HCT116 (cell line): ENCODE measurements around the gene SRGAP3. TPM values are rescaled to one million over a fixed set of nuclear protein-coding genes. Genes with fewer than 3 reads are reported as not detected.

Experiments
- ATAC-seq: fragments of 200-7000 bp; cut with Tn5 transposase; 2 replicates; pipeline ENCODE4 v1.9.1; 2020; ENCODE audit warnings: mild to moderate bottlenecking, moderate library complexity
- BruUV-seq: library from RNA; stranded (reverse); fragments of 400-500 nt; replicated peaks from 2 replicates; lab custom pipeline; 2021; lab: Mats Ljungman, UMichigan
- CTCF ChIA-PET: fragments of 300-600 bp; sonication (Branson Sonifier 250); formaldehyde crosslinking; loops from one replicate; lab custom pipeline; 2021; ENCODE audit warnings: antibody characterized with exemption; lab: Charles Lee
- POLR2A ChIA-PET: fragments of 300-600, 350-600 bp; sonication (Branson Sonifier 250); formaldehyde crosslinking; loops from one replicate; lab custom pipeline; 2021; ENCODE audit warnings: antibody characterized with exemption; lab: Charles Lee
- RAD21 ChIA-PET, 2 experiments: fragments of 300-600 bp; sonication (Branson Sonifier 250); formaldehyde crosslinking; loops; one replicate each; lab custom pipeline; 2023; ENCODE audit warnings: low total read pairs in 2 of 2; ENCODE audit not compliant: uncharacterized antibody in 2 of 2, unreplicated experiment in 2 of 2, low non-redundant PET in 1 of 2; lab: Charles Lee
- DNase-seq: peaks from one replicate; pipeline ENCODE4 v3.0.0-alpha.2; 2010; ENCODE audit warnings: low read depth, low spot score
- H2AFZ ChIP-seq: fragments of 200-600 bp; shearing (Covaris generic), sonication (generic); 2 replicates; pipeline ENCODE4 v1.6.1; 2017; ENCODE audit warnings: low read depth, mixed run types, mixed read lengths, antibody characterized with exemption, low read length; ENCODE audit not compliant: poor library complexity, severe bottlenecking
- H3K27ac ChIP-seq: 2 replicates; pipeline ENCODE4 v1.5.1; 2012; ENCODE audit warnings: low read depth, low read length
- H3K27me3 ChIP-seq: fragments of 200-600 bp; sonication (generic); 2 replicates; pipeline ENCODE4 v1.6.1; 2016; ENCODE audit warnings: mixed run types, low read length, mixed read lengths; ENCODE audit not compliant: insufficient read depth
- H3K36me3 ChIP-seq, 2 experiments: fragments of 200-500 bp in 1 of 2; fragments of 200-600 bp in 1 of 2; sonication (Bioruptor generic) in 1 of 2; sonication (generic) in 1 of 2; 2 replicates each; pipeline versions ENCODE4 v1.5.1 to v1.6.1; 2014 to 2016; ENCODE audit warnings: low read length in 2 of 2, inconsistent platforms in 1 of 2, mixed read lengths in 1 of 2, mixed run types in 1 of 2; ENCODE audit not compliant: insufficient read depth in 2 of 2, control insufficient read depth in 1 of 2
- H3K4me1 ChIP-seq, 2 experiments: fragments of 200-600 bp in 1 of 2; sonication (generic) in 1 of 2; 2 replicates each; pipeline versions ENCODE4 v1.5.1 to v1.6.1; 2012 to 2017; ENCODE audit warnings: low read length in 2 of 2, inconsistent platforms in 1 of 2, mild to moderate bottlenecking in 1 of 2, mixed read lengths in 1 of 2, mixed run types in 1 of 2, moderate library complexity in 1 of 2; ENCODE audit not compliant: insufficient read depth in 2 of 2, control insufficient read depth in 1 of 2
- H3K4me2 ChIP-seq: fragments of 200-600 bp; sonication (generic); 2 replicates; pipeline ENCODE4 v1.6.1; 2017; ENCODE audit warnings: mixed run types, low read length, mixed read lengths
- H3K4me3 ChIP-seq, 2 experiments: fragments of 200-600 bp in 1 of 2; sonication (generic) in 1 of 2; replicated peaks in 1 of 2; 2 replicates each; pipeline ENCODE4 v1.5.1; 2011 to 2016; ENCODE audit warnings: low read length in 2 of 2, control low read depth in 1 of 2, low read depth in 1 of 2, mild to moderate bottlenecking in 1 of 2, mixed read lengths in 1 of 2, mixed run types in 1 of 2
- H3K79me2 ChIP-seq: fragments of 200-600 bp; sonication (generic); 2 replicates; pipeline ENCODE4 v1.6.1; 2017; ENCODE audit warnings: mild to moderate bottlenecking, mixed run types, low read length, moderate library complexity, mixed read lengths; ENCODE audit not compliant: insufficient read depth
- H3K9ac ChIP-seq: fragments of 200-600 bp; sonication (generic); 2 replicates; pipeline ENCODE4 v1.6.1; 2016; ENCODE audit warnings: low read length, mixed read lengths
- H3K9me2 ChIP-seq: fragments of 200-600 bp; sonication (generic), shearing (Covaris generic); 2 replicates; pipeline ENCODE4 v1.6.1; 2017; ENCODE audit warnings: mixed run types, mild to moderate bottlenecking, moderate library complexity; ENCODE audit not compliant: insufficient read depth
- H3K9me3 ChIP-seq, 2 experiments: fragments of 200-500 bp in 1 of 2; fragments of 200-600 bp in 1 of 2; sonication (Bioruptor generic) in 1 of 2; sonication (generic) in 1 of 2; 2 replicates each; pipeline ENCODE4 v1.6.1; 2014 to 2017; ENCODE audit warnings: low read length in 2 of 2, mixed read lengths in 2 of 2, inconsistent platforms in 1 of 2, low read depth in 1 of 2, mild to moderate bottlenecking in 1 of 2, mixed run types in 1 of 2, moderate library complexity in 1 of 2; ENCODE audit not compliant: control insufficient read depth in 1 of 2, insufficient read depth in 1 of 2
- H4K20me1 ChIP-seq: fragments of 200-600 bp; sonication (generic), shearing (Covaris generic); 2 replicates; pipeline ENCODE4 v1.6.1; 2017; ENCODE audit warnings: mixed run types, mild to moderate bottlenecking, moderate library complexity; ENCODE audit not compliant: insufficient read depth
- ATF3 ChIP-seq: IDR thresholded peaks from 2 replicates; pipeline ENCODE4 v1.6.1; 2012
- CTCF ChIP-seq, 3 experiments: fragments of 200-600 bp in 1 of 3; sonication (generic) in 1 of 3; IDR thresholded peaks in 2 of 3; conservative IDR thresholded peaks in 1 of 3; 2 replicates each; pipeline ENCODE4 v1.5.1; 2012 to 2017; ENCODE audit warnings: low read depth in 2 of 3, low read length in 2 of 3, antibody characterized with exemption in 1 of 3, borderline replicate concordance in 1 of 3, control low read depth in 1 of 3, mild to moderate bottlenecking in 1 of 3, mixed read lengths in 1 of 3, mixed run types in 1 of 3, moderate library complexity in 1 of 3; ENCODE audit not compliant: insufficient read depth in 1 of 3
- ELF1 ChIP-seq: IDR thresholded peaks from 2 replicates; pipeline ENCODE4 v1.6.1; 2012; ENCODE audit warnings: low read depth, borderline replicate concordance
- EZH2 ChIP-seq: fragments of 200-600 bp; sonication (generic); IDR thresholded peaks from 2 replicates; pipeline ENCODE4 v1.6.1; 2017; ENCODE audit warnings: antibody characterized with exemption, mixed run types
- FOSL1 ChIP-seq: IDR thresholded peaks from 2 replicates; pipeline ENCODE4 v1.6.1; 2012; ENCODE audit warnings: low read depth
- JUND ChIP-seq: IDR thresholded peaks from 2 replicates; pipeline ENCODE4 v1.6.1; 2012
- POLR2A ChIP-seq: IDR thresholded peaks from 2 replicates; pipeline ENCODE4 v1.7.0; 2011; ENCODE audit warnings: borderline replicate concordance; ENCODE audit not compliant: insufficient read depth, insufficient read length; ENCODE audit errors: extremely low read depth
- RAD21 ChIP-seq: IDR thresholded peaks from 2 replicates; pipeline ENCODE4 v1.6.1; 2012; ENCODE audit warnings: low read depth, mild to moderate bottlenecking
- REST ChIP-seq: IDR thresholded peaks from 2 replicates; pipeline ENCODE4 v1.6.1; 2012; ENCODE audit warnings: low read depth
- SIN3A ChIP-seq: IDR thresholded peaks from 2 replicates; pipeline ENCODE4 v1.6.1; 2012; ENCODE audit warnings: low read depth
- SRF ChIP-seq: IDR thresholded peaks from 2 replicates; pipeline ENCODE4 v1.6.1; 2012; ENCODE audit warnings: low read depth
- TCF7L2 ChIP-seq: IDR thresholded peaks from 2 replicates; pipeline ENCODE4 v1.7.0; 2011; ENCODE audit warnings: borderline replicate concordance, inconsistent platforms; ENCODE audit not compliant: insufficient read depth, insufficient read length; ENCODE audit errors: extremely low read depth
- YY1 ChIP-seq: IDR thresholded peaks from 2 replicates; pipeline ENCODE4 v1.6.1; 2011; ENCODE audit warnings: low read length, low read depth, moderate library complexity, mild to moderate bottlenecking; ENCODE audit not compliant: insufficient replicate concordance; ENCODE audit errors: extremely low read depth
- ZFX ChIP-seq: fragments of 450-650 bp; IDR thresholded peaks from 2 replicates; pipeline ENCODE4 v1.6.1; 2017
- intact Hi-C: fragments of 100-400 bp; cut with micrococcal nuclease; formaldehyde crosslinking; loops from 2 replicates; pipeline ENCODE4 v1.10.0; 2022
- total RNA-seq: library from RNA; stranded (reverse); gene quantifications from one replicate; pipeline ENCODE4 v1.2.1, GENCODE V29; 2021; ENCODE audit not compliant: unreplicated experiment

The SRGAP3 gene
- total RNA-seq, 1 experiment from 2014 or later, result 8.3 TPM

GRCh38 chr3:9244495-9245183 is 4.8 kb downstream of the SRGAP3 start (continued):
- TF ChIP-seq ELF1, result no peak
- no peak for TF ChIP-seq SRF
- TF ChIP-seq ZFX, result no peak
- no peak for TF ChIP-seq REST
- TF ChIP-seq SIN3A, result no peak
- TF ChIP-seq POLR2A, result no peak
- no peak for TF ChIP-seq RAD21

- no peak overlapping the region for H3K9ac ChIP-seq
- TF ChIP-seq CTCF (IDR thresholded peaks at IDR 0.05 in 2 of 3, conservative IDR thresholded peaks at IDR 0.05 in 1 of 3; ENCODE audit: borderline replicate concordance in 1 of 3, insufficient read depth in 1 of 3, low read depth in 2 of 3, low read length in 2 of 3), result no peak
- TF ChIP-seq ATF3, result no peak
- no peak for TF ChIP-seq RAD21
- TF ChIP-seq EZH2, result no peak
- TF ChIP-seq SRF, result no peak
- TF ChIP-seq TCF7L2, result no peak
- TF ChIP-seq YY1, result no peak
- TF ChIP-seq ZFX, result no peak
- no peak for TF ChIP-seq JUND
- TF ChIP-seq FOSL1, result no peak
- no peak for TF ChIP-seq POLR2A
- CTCF ChIA-PET, result no interaction called here
- no peak for ATAC-seq
- H3K79me2 ChIP-seq, result no peaks in the 10 kb centered on the region
- no peaks in the 10 kb centered on the region for H4K20me1 ChIP-seq
- RAD21 ChIA-PET, result no interaction called here
- POLR2A ChIA-PET, result no interaction called here
- intact Hi-C loops, result no loop called here
- no peak overlapping the region for H3K27ac ChIP-seq
- no peak for DNase-seq
- H3K36me3 ChIP-seq, result no peaks in the 10 kb centered on the region
- BruUV-seq, result no TSS peak
- no peaks in the 10 kb centered on the region for H3K9me3 ChIP-seq
- no peak overlapping the region for H3K4me2 ChIP-seq
- H2AFZ ChIP-seq, result no peak overlapping the region
- no peak overlapping the region for H3K4me3 ChIP-seq
- H3K27me3 ChIP-seq, result no peaks in the 10 kb centered on the region
- no peaks in the 10 kb centered on the region for H3K9me2 ChIP-seq
- H3K4me1 ChIP-seq, result peaks cover 0 to 4% of the 10 kb centered on the region in 2 experiments; a peak in 1 of 4 replicates
These were observed 7.5 kb downstream of the SRGAP3 start for GRCh38 chr3:9241956-9242355.
